Measurements from ENCODE around the gene CIAO2A.

GRCh38 chr15:64051093-64051402 lies 42.6 kb downstream of the CIAO2A start:
- TF ChIP-seq CTCF (IDR thresholded peaks at IDR 0.05 in 4 of 5, conservative IDR thresholded peaks at IDR 0.05 in 1 of 5) = no peak
- TF ChIP-seq POLR2A (IDR thresholded peaks at IDR 0.05) = no peak
